WERI-Rb-1 (cell line): ENCODE data around the gene LGALS4.
"Not testable (repeated sequence)": the region's sequence is repeated elsewhere in the genome, so short reads cannot be mapped to it uniquely, and the experiment has no call there.

Source experiments
- DNase-seq: peaks from one replicate; pipeline ENCODE4 v3.0.0-alpha.2; 2020
- H3K27ac ChIP-seq: fragments of 250-450 bp; sonication (Bioruptor Pico); 2 replicates; pipeline ENCODE4 v1.5.1; 2020; ENCODE audit warnings: mild to moderate bottlenecking, moderate library complexity
- H3K27me3 ChIP-seq: fragments of 250-450 bp; sonication (Bioruptor Pico); 2 replicates; pipeline ENCODE4 v1.5.1; 2021; ENCODE audit warnings: mild to moderate bottlenecking, low read depth, moderate library complexity; ENCODE audit not compliant: insufficient read depth, severe bottlenecking
- H3K36me3 ChIP-seq: fragments of 250-450 bp; sonication (Bioruptor Pico); 2 replicates; pipeline ENCODE4 v1.5.1; 2020; ENCODE audit warnings: mild to moderate bottlenecking, moderate library complexity
- H3K4me3 ChIP-seq: 2 replicates; pipeline ENCODE4 v1.5.1; 2011; ENCODE audit warnings: low read depth, mild to moderate bottlenecking, control low read depth, low read length
- H3K9me3 ChIP-seq: fragments of 250-450 bp; sonication (Bioruptor Pico); 2 replicates; pipeline ENCODE4 v1.5.1; 2021; ENCODE audit warnings: mild to moderate bottlenecking, moderate library complexity; ENCODE audit not compliant: severe bottlenecking
- TF ChIP-seq, protein P1 (sequence below): IDR thresholded peaks from 2 replicates; pipeline ENCODE4 v1.5.1; 2011; ENCODE audit warnings: low read depth, mild to moderate bottlenecking, control low read depth, inconsistent platforms, low read length

LGALS4 gene, protein sequence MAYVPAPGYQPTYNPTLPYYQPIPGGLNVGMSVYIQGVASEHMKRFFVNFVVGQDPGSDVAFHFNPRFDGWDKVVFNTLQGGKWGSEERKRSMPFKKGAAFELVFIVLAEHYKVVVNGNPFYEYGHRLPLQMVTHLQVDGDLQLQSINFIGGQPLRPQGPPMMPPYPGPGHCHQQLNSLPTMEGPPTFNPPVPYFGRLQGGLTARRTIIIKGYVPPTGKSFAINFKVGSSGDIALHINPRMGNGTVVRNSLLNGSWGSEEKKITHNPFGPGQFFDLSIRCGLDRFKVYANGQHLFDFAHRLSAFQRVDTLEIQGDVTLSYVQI

DNA sequence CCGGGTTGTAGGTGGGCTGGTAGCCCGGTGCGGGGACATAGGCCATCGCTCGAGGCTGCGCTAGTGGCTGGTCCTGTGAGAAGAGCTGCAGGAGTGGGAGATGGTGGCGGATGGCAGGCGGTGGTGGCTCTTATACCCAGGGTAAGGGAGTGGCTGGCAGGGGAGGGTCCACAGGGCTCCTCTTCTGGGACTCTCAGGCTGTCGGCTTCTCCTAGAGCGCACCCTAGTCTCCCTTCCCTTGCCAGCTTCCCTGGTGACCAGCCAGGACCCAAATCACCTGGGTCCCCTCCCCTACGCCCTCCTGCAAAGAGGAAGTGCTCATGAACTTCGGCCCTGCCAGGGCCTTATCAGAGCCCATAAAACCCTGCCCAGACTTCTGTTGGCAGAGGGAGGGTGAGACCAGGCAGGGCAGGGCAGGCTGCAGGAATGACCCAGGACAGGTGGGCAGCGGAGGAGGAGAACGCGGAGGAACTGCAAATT, at the start of gene LGALS4:
Gene LGALS4, minus strand, starts transcription at position 105 of the 480 bp plus-strand sequence. Its CDS starts 59 bp downstream, at position 46.
- DNase-seq = no peak
- H3K27ac ChIP-seq = no peak within 1 kb of the TSS
- TF ChIP-seq, protein P1, sequence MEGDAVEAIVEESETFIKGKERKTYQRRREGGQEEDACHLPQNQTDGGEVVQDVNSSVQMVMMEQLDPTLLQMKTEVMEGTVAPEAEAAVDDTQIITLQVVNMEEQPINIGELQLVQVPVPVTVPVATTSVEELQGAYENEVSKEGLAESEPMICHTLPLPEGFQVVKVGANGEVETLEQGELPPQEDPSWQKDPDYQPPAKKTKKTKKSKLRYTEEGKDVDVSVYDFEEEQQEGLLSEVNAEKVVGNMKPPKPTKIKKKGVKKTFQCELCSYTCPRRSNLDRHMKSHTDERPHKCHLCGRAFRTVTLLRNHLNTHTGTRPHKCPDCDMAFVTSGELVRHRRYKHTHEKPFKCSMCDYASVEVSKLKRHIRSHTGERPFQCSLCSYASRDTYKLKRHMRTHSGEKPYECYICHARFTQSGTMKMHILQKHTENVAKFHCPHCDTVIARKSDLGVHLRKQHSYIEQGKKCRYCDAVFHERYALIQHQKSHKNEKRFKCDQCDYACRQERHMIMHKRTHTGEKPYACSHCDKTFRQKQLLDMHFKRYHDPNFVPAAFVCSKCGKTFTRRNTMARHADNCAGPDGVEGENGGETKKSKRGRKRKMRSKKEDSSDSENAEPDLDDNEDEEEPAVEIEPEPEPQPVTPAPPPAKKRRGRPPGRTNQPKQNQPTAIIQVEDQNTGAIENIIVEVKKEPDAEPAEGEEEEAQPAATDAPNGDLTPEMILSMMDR = no peak

DNA sequence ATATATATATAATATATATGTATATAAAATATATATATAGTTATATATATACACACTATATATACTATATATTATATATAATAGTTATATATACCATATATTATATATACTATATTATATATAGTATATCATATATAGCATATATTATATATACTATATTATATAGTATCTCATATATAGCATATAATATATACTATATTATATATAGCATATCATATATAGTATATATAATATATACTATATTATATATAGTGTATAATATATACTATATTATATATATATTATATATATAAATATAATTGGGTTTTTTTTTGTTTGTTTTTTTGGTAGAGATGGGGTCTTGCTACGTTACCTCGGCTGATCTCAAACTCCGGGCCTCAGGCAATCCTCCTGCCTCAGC, 48.6 kb upstream of the LGALS4 start:
- Histone ChIP-seq H3K27ac (no peak overlapping the region), H3K4me3 (no peak overlapping the region), H3K27me3 (no peaks in the 10 kb centered on the region), H3K36me3 (no peaks in the 10 kb centered on the region), H3K9me3 (no peaks in the 10 kb centered on the region)
- DNase-seq = no peak
- TF ChIP-seq, protein P1 = no peak

More for the DNA sequence above, at the start of gene LGALS4:
- Histone ChIP-seq H3K36me3 (peaks cover 28% of the 10 kb centered on the region), H3K9me3 (no peaks in the 10 kb centered on the region), H3K4me3 (no peak within 1 kb of the TSS), H3K27me3 (no peaks in the 10 kb centered on the region)

DNA sequence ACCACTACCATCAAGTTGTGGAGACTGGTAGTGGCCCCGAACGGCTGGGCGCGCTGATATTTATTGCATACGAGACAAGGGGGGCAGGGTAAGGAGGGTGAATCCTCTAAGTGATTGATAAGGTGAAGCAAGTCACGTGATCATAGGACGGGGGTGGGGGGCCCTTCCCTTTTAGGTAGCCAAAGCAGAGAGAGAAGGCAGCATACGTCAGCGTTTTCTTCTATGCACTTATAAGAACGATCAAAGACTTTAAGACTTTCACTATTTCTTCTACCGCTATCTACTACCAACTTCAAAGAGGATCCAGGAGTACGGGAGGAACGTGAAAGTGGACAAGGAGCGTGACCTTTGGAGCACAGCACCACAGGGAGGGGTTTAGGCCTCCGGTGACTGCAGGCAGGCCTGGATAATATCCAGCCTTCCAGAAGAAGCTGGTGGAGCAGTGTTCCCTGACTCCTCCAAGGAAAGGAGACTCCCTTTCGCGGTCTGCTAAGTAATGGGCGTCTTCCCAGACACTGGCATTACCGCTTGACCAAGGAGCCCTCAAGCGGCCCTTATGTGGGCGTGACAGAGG, 47.0 kb upstream of the LGALS4 start:
- not testable (repeated sequence) for H3K27ac ChIP-seq

DNA sequence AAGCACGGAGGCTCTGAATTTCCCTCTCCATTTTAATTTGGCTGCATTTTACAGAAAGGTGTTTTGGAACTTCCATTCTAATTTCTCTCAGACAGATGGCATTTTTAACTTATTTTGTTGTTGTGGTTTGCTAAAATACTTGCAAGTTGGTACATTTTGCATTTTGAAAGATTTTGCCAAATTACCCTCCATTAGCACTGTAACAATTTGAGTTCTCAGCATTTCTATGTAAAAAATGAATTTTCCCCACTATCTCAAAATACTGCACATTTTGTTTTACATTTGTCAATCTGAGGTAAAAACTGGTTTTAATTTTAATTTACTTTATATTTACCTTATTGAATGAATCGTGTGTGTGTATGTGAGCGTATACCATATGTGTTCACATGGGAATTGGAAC, 44.1 kb upstream of the LGALS4 start:
- Histone ChIP-seq H3K4me3 (no peak overlapping the region), H3K27me3 (no peaks in the 10 kb centered on the region), H3K27ac (no peak overlapping the region), H3K36me3 (no peaks in the 10 kb centered on the region), H3K9me3 (no peaks in the 10 kb centered on the region)
- no peak for DNase-seq
- TF ChIP-seq, protein P1 = no peak

More for the DNA sequence above, 47.0 kb upstream of the LGALS4 start:
- H3K9me3 ChIP-seq, H3K36me3 ChIP-seq, H3K27me3 ChIP-seq, H3K4me3 ChIP-seq, DNase-seq: not testable (repeated sequence)

DNA sequence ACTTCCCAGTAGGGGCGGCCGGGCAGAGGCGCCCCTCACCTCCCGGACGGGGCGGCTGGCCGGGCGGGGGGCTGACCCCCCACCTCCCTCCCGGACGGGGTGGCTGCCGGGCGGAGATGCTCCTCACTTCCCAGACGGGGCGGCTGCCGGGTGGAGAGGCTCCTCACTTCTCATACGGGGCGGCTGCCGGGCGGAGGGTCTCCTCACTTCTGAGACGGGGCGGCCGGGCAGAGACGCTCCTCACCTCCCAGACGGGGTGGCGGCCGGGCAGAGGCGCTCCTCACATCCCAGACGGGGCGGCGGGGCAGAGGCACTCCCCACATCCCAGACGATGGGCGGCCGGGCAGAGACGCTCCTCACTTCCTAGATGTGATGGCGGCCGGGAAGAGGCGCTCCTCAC, 43.0 kb upstream of the LGALS4 start:
- H3K27ac ChIP-seq, H3K27me3 ChIP-seq, DNase-seq, H3K36me3 ChIP-seq, H3K9me3 ChIP-seq, H3K4me3 ChIP-seq: not testable (repeated sequence)

DNA sequence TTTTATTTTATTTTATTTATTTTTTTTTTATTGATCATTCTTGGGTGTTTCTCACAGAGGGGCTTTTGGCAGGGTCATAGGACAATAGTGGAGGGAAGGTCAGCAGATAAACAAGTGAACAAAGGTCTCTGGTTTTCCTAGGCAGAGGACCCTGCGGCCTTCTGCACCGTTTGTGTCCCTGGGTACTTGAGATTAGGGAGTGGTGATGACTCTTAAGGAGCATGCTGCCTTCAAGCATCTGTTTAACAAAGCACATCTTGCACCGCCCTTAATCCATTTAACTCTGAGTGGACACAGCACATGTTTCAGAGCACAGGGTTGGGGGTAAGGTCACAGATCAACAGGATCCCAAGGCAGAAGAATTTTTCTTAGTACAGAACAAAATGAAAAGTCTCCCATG, 42.2 kb upstream of the LGALS4 start:
- not testable (repeated sequence) for H3K4me3 ChIP-seq, H3K27me3 ChIP-seq
- DNase-seq = peak; percentile 39

DNA sequence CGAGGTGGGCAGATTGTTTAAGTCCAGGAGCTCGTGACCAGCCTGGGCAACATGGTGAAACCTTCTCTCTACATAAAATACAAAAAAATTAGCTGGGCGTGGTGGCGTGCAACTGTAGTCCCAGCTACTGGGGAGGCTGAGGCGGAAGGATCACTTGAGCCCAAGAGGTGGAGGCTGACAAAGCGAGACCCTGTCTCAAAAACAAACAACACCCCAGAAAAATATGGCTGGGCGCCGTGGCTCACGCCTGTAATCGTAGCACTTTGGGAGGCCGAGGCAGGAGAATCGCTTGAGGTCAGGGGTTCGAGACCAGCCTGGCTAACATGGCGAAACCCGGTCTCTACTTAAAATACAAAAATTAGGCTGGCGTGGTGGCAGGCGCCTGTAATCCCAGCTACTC, 40.5 kb upstream of the LGALS4 start:
- Histone ChIP-seq H3K9me3 (no peaks in the 10 kb centered on the region), H3K36me3 (peaks cover 12% of the 10 kb centered on the region), H3K27ac (peak overlapping the region; percentile 86; the same call in 1 of the 2 replicates), H3K27me3 (no peaks in the 10 kb centered on the region), H3K4me3 (peak overlapping the region; percentile 89; the same call in 1 of the 2 replicates)
- TF ChIP-seq, protein P1 = no peak
- no peak for DNase-seq

More for the DNA sequence above, 42.2 kb upstream of the LGALS4 start:
- H3K27ac ChIP-seq = peak overlapping the region; percentile 65
- H3K9me3 ChIP-seq, H3K36me3 ChIP-seq: not testable (repeated sequence)
